Panc1 (cell line): Measurements from ENCODE around the gene GALNT14.

Experiments
- CTCF ChIP-seq: fragments of 450-650 bp; IDR thresholded peaks from 2 replicates; pipeline ENCODE4 v1.5.1; 2017; ENCODE audit warnings: mild to moderate bottlenecking
- POLR2AphosphoS5 ChIP-seq: IDR thresholded peaks from 2 replicates; pipeline ENCODE4 v1.6.1; 2012; ENCODE audit warnings: mild to moderate bottlenecking, low read depth, low read length, moderate library complexity
- SIN3A ChIP-seq: IDR thresholded peaks from 2 replicates; pipeline ENCODE4 v1.6.1; 2012; ENCODE audit warnings: low read depth, mild to moderate bottlenecking, low read length, moderate library complexity, borderline replicate concordance; ENCODE audit not compliant: insufficient read depth
- TCF7L2 ChIP-seq: IDR thresholded peaks from 2 replicates; pipeline ENCODE4 v1.6.1; 2011; ENCODE audit warnings: mild to moderate bottlenecking, low read depth, low read length, inconsistent platforms

GRCh38 chr2:30957591-30957990 lies 180.6 kb downstream of the GALNT14 start:
- TF ChIP-seq CTCF (no peak), POLR2AphosphoS5 (no peak), SIN3A (no peak), TCF7L2 (no peak)
